22Rv1 (cell line): Measurements from ENCODE around the gene CTDP1.
A peak's percentile ranks its signal among the peaks of the same experiment; 100 is the strongest.

Experiments used
- H3K27ac ChIP-seq: fragments of 450-650 bp; 2 replicates; pipeline ENCODE4 v1.5.1; 2017
- ZFX ChIP-seq: fragments of 450-650 bp; IDR thresholded peaks from 2 replicates; pipeline ENCODE4 v1.6.1; 2017; ENCODE audit warnings: antibody characterized with exemption, borderline replicate concordance
- TF ChIP-seq, protein P1 (sequence below): fragments of 450-650 bp; IDR thresholded peaks from 2 replicates; pipeline ENCODE4 v1.5.1; 2017; ENCODE audit warnings: mild to moderate bottlenecking

Gene CTDP1

DNA sequence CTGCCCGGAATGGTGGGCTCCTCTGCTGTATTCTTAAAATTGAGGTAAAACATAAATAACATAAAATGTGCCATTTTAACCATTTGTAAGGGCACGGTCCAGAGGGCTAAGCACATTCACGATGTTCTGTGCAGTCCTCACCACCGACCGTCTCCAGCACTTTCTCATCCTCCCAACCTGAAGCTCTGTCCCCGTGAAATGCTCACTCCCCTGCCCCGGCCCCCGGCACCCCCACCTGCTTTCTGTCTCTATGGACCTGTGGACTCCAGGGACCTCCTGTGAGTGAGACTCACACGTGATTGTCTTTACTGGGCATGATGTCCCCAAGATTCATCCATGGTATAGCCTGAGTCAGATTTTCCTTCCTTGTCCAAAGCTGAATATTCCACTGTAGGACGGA lies 38.7 kb upstream of the CTDP1 start:
- TF ChIP-seq, protein P1, sequence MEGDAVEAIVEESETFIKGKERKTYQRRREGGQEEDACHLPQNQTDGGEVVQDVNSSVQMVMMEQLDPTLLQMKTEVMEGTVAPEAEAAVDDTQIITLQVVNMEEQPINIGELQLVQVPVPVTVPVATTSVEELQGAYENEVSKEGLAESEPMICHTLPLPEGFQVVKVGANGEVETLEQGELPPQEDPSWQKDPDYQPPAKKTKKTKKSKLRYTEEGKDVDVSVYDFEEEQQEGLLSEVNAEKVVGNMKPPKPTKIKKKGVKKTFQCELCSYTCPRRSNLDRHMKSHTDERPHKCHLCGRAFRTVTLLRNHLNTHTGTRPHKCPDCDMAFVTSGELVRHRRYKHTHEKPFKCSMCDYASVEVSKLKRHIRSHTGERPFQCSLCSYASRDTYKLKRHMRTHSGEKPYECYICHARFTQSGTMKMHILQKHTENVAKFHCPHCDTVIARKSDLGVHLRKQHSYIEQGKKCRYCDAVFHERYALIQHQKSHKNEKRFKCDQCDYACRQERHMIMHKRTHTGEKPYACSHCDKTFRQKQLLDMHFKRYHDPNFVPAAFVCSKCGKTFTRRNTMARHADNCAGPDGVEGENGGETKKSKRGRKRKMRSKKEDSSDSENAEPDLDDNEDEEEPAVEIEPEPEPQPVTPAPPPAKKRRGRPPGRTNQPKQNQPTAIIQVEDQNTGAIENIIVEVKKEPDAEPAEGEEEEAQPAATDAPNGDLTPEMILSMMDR, result no peak
- TF ChIP-seq ZFX, result no peak
- no peak overlapping the region for H3K27ac ChIP-seq

DNA sequence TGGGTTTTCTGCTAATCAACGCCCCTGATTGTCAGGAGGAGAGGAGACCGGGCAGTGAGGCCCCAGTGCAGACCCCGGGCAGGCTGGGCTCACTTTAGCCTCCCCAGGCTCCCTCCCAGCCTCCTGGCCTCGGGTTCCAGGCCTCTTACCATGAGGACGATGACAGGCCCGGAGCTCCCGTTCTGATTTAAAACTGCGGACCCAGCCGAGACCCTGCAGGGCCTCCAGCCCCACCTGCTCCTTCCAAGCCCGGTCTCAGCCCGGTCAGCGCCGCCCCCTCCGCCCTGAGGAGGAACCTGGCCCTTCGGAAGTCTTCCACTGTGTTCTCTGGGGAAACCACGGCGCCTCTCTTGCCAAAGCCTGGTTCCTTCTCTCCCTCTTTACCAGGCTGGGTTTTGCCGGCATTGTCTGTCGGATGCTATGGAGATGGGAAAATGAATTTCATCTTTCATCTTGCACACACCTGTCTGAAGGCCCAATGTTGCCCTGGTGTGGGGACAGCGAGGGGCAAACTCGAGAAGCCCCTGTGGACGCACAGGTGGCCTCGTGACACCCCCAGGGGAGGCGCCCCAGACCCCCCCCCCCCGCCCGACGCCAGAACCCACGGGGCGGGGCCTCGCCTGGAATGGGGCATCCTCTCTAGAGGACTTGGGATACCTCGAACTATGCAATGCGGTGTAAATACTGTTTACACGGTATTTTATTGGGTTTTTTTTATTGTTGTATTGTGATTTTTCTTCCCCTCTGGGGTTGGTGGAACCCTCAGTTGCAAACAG lies 37.7 kb upstream of the CTDP1 start:
- no peak for TF ChIP-seq ZFX
- TF ChIP-seq, protein P1, result no peak

DNA sequence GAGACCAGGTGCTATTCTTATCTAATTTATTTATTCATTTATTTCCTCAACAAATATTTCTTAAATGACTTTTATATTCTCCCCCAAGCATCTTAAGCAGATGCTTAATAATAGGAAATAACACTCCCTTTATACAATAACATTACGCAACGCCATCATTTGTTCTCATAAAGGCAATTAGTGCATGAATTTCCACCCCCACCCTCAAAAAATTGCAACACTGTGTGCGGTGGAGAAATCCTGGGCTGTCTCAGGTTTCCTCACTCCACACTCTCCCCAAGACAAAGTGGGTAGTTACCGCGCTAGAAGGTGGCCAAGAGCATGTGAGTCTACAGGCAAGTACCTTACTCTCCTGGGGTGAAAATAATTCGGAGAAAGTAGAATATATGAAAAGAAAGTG lies 37.0 kb upstream of the CTDP1 start:
- H3K27ac ChIP-seq, result no peak overlapping the region
- TF ChIP-seq, protein P1, result no peak
- TF ChIP-seq ZFX, result no peak

More for the DNA sequence above, 37.7 kb upstream of the CTDP1 start:
- no peak overlapping the region for H3K27ac ChIP-seq

DNA sequence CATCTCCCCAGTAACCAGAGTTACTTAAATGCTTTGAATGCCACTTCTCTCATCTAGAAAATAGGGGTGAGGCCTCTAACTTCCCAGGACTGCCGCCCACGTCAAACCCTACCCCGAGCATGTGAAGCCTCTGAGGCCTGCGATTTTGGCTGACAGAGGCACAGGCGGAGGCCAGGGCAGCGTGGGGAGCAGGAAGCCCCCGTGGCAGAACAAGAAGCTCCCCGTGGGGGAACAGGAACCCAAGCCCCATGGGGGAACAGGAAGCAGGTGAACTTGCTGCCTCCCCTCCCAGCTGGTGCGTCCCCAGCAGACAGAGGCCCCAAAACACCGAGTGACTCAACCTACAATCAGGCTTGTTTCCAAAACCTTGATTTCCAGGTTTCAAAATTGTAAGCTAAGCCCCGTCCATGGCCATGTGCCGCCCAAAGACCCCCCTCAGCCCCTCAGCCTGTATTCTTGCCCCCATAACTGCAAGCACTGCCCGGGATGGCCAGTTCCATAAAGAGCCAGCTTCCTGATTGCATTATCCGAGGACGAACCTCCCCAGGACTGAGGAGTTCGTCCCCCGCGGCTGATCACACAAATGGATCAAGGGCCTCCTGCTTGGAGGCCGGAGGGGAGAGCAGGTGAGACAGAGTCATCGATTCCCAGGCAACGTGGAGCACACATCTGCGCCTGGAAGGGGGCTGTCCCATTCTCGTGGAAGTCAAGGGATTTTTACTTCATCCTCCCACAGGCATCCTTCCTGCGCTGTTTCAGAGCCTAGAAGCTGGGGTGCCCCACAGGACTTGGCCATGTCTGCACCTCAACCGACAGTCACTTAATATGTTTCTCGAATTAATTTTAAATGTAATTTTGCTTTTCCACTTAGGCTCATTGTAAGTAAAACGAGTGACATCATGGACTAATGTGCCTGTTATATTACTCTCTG lies 36.3 kb upstream of the CTDP1 start:
- TF ChIP-seq ZFX, result no peak
- TF ChIP-seq, protein P1, result no peak
- no peak overlapping the region for H3K27ac ChIP-seq

DNA sequence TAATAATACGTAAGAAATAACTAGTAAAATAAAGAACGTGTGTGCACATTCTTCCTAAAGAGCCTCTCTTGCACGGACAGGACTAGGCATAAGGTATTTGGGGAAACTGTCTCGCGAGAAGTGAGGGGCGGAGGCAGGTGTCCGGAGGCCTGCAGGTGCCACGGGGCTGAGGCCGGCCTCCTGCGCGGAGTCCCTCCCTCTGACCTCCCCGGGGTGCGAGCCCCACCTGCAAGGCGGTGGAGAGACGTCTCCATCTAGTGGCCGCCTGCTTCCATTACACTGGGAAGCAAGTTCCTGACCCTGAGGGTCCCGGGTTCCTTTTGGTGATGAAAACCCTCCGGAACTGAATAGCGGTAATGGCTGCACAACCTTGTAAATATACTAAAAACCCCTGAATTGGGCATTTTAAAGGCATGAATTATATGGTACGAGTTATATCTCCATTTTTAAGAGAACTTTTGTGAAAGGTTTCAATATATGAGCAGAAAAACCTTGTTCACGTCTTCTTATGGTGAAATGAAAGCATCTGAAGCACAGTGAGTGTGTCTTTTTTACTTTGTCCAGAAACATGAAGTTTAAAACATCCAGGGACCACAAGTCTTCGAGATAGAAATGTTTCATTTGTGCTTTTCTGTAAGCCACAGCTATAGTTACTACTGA lies 35.5 kb upstream of the CTDP1 start:
- no peak overlapping the region for H3K27ac ChIP-seq
- TF ChIP-seq, protein P1, result peak; percentile 96
- TF ChIP-seq ZFX, result no peak

DNA sequence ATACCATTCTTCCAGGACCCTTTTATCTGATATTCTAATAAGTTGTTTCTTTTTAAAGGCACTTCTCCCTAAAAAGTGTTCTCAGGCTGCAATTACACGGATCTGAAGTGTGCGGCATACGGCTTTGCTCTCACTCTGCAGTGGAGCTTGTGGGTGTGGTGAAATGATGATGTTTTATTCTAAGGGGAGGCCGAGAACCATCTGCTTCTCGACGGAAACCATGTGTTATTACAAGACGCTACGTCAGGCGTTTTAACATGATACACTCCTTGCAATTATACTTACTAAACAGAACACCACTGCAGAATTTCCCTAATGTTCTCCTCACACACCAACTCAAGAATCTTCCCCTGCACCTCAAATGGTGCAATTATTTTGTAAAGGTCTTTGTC lies 34.9 kb upstream of the CTDP1 start:
- no peak overlapping the region for H3K27ac ChIP-seq
- TF ChIP-seq ZFX, result no peak
- TF ChIP-seq, protein P1, result no peak
